ENCODE results near the gene TIMP1. TPM values are rescaled to one million over a fixed set of nuclear protein-coding genes. Genes with fewer than 3 reads are reported as not detected.
"Not testable (repeated sequence)": the region's sequence is repeated elsewhere in the genome, so short reads cannot be mapped to it uniquely, and the experiment has no call there.

The TIMP1 gene
- total RNA-seq, 3 donors from 2014 or later: 25.4 to 143 (median 96.9) TPM

- TF ChIP-seq CTCF (IDR thresholded peaks at IDR 0.05): no peak
- H3K36me3 ChIP-seq (ENCODE audit: low read depth): no peaks in the 10 kb centered on the region
- ATAC-seq (no peak), DNase-seq (no peak)
- H3K9me3 ChIP-seq: no peaks in the 10 kb centered on the region
- no peak overlapping the region for H3K4me3 ChIP-seq
- intact Hi-C loops (cut with DNase I, micrococcal nuclease): no loop called here
- no peaks in the 10 kb centered on the region for H3K4me1 ChIP-seq (ENCODE audit: low read depth)
These were observed 14.0 kb downstream of the TIMP1 start for GRCh38 chrX:47596256-47596655.

GRCh38 chrX:47597222-47597621 lies 15.0 kb downstream of the TIMP1 start:
- Histone ChIP-seq H3K36me3 (ENCODE audit: low read depth) (no peaks in the 10 kb centered on the region), H3K4me3 (no peak overlapping the region), H3K4me1 (ENCODE audit: low read depth) (no peaks in the 10 kb centered on the region), H3K9me3 (no peaks in the 10 kb centered on the region)
- ATAC-seq: no peak
- no peak for TF ChIP-seq CTCF (IDR thresholded peaks at IDR 0.05)
- intact Hi-C loops (cut with DNase I, micrococcal nuclease): no loop called here
- DNase-seq: no peak

- H3K36me3 ChIP-seq (ENCODE audit: low read depth); ATAC-seq; DNase-seq; intact Hi-C loops (cut with DNase I, micrococcal nuclease); H3K4me1 ChIP-seq (ENCODE audit: low read depth); H3K9me3 ChIP-seq; H3K4me3 ChIP-seq: not testable (repeated sequence)
These were observed 20.9 kb downstream of the TIMP1 start for GRCh38 chrX:47603125-47603524.

- DNase-seq: no peak
- ATAC-seq: no peak
- no peaks in the 10 kb centered on the region for H3K4me1 ChIP-seq (ENCODE audit: low read depth)
- no peaks in the 10 kb centered on the region for H3K36me3 ChIP-seq (ENCODE audit: low read depth)
- TF ChIP-seq CTCF (IDR thresholded peaks at IDR 0.05): no peak
- no peak overlapping the region for H3K4me3 ChIP-seq
- no peaks in the 10 kb centered on the region for H3K9me3 ChIP-seq
- intact Hi-C loops (cut with DNase I, micrococcal nuclease): no loop called here
These were observed 22.8 kb downstream of the TIMP1 start for GRCh38 chrX:47605024-47605423.

GRCh38 chrX:47607091-47607490 lies 24.9 kb downstream of the TIMP1 start:
- Histone ChIP-seq H3K9me3 (no peaks in the 10 kb centered on the region), H3K4me1 (ENCODE audit: low read depth) (no peaks in the 10 kb centered on the region), H3K36me3 (ENCODE audit: low read depth) (no peaks in the 10 kb centered on the region), H3K4me3 (no peak overlapping the region)
- no peak for DNase-seq
- intact Hi-C loops (cut with DNase I, micrococcal nuclease): no loop called here
- TF ChIP-seq CTCF (IDR thresholded peaks at IDR 0.05): no peak
- ATAC-seq: no peak

- DNase-seq (no peak), ATAC-seq (no peak)
- H3K4me3 ChIP-seq: no peak overlapping the region
- no peaks in the 10 kb centered on the region for H3K36me3 ChIP-seq (ENCODE audit: low read depth)
- no peak for TF ChIP-seq CTCF (IDR thresholded peaks at IDR 0.05)
- no peaks in the 10 kb centered on the region for H3K9me3 ChIP-seq
- intact Hi-C loops (cut with DNase I, micrococcal nuclease): no loop called here
- H3K4me1 ChIP-seq (ENCODE audit: low read depth): no peaks in the 10 kb centered on the region
These were observed 26.0 kb downstream of the TIMP1 start for GRCh38 chrX:47608130-47608810.
